Spleen (tissue), 11 donors: ENCODE data around the gene LMOD2. TPM values are rescaled to one million over a fixed set of nuclear protein-coding genes. Genes with fewer than 3 reads are reported as not detected.

Experiments used
- DNase-seq: peaks from one replicate; pipeline ENCODE4 v3.0.0-alpha.2; 2020
- H3K27ac ChIP-seq, 8 donors: fragments of 200-600 bp; sonication (generic) in 7 of 8; 1 replicate in 4 of 8; 2 replicates in 4 of 8; pipeline versions ENCODE4 v1.5.0 to v1.8.0; 2016 to 2021; ENCODE audit warnings: inconsistent platforms in 4 of 8, mild to moderate bottlenecking in 4 of 8, moderate library complexity in 1 of 8
- H3K27me3 ChIP-seq, 7 donors: fragments of 200-600 bp; sonication (generic) in 6 of 7; replicated peaks in 1 of 7; 1 replicate in 4 of 7; 2 replicates in 3 of 7; pipeline versions ENCODE4 v1.5.0 to v1.8.0; 2016 to 2021; ENCODE audit warnings: inconsistent platforms in 3 of 7, mild to moderate bottlenecking in 1 of 7
- H3K36me3 ChIP-seq, 6 donors: fragments of 200-600 bp; sonication (generic) in 5 of 6; 1 replicate in 4 of 6; 2 replicates in 2 of 6; pipeline versions ENCODE4 v1.5.0 to v1.8.0; 2016 to 2021; ENCODE audit warnings: inconsistent platforms in 2 of 6
- H3K4me1 ChIP-seq, 6 donors: fragments of 200-600 bp; sonication (generic) in 5 of 6; 1 replicate in 3 of 6; 2 replicates in 3 of 6; pipeline versions ENCODE4 v1.5.0 to v1.8.0; 2016 to 2021; ENCODE audit warnings: inconsistent platforms in 3 of 6
- H3K4me3 ChIP-seq, 8 donors: fragments of 200-600 bp; sonication (generic) in 7 of 8; 1 replicate in 4 of 8; 2 replicates in 4 of 8; pipeline versions ENCODE4 v1.5.0 to v1.8.0; 2016 to 2021; ENCODE audit warnings: inconsistent platforms in 4 of 8, mild to moderate bottlenecking in 4 of 8, moderate library complexity in 2 of 8
- H3K9me3 ChIP-seq, 8 donors: fragments of 200-600 bp; sonication (generic) in 7 of 8; 1 replicate in 4 of 8; 2 replicates in 4 of 8; pipeline versions ENCODE4 v1.5.0 to v1.8.0; 2016 to 2021; ENCODE audit warnings: inconsistent platforms in 4 of 8
- POLR2A ChIP-seq, 3 donors: fragments of 450-650 bp; IDR thresholded peaks; one replicate each; pipeline ENCODE4 v1.5.1; 2017; ENCODE audit warnings: antibody characterized with exemption in 3 of 3, mild to moderate bottlenecking in 1 of 3
- POLR2AphosphoS5 ChIP-seq, 3 donors: sonication (generic); formaldehyde crosslinking; IDR thresholded peaks; one replicate each; pipeline ENCODE4 v1.5.1; 2017; ENCODE audit warnings: antibody characterized with exemption in 3 of 3
- WGBS, 5 donors: extraction: QIAGEN DNeasy Blood & Tissue Kit in 3 of 5; methylation state at CpG; one replicate each; pipeline versions ENCODE4 v1.1.5 to v1.1.7; 2013 to 2018; 5-methylcytosine and 5-hydroxymethylcytosine counted together
- intact Hi-C: fragments of 100-400 bp; cut with DNase I; formaldehyde crosslinking; loops from one replicate; pipeline ENCODE4 v1.15.0; 2023; ENCODE audit warnings: low total_unique reads
- polyA plus RNA-seq, 3 donors: library from polyadenylated mRNA; stranded (reverse); fragments of 200-250 nt; gene quantifications; one replicate each; pipeline ENCODE4 v1.2.1, GENCODE V29; 2013
- total RNA-seq, 7 donors: library from RNA; depleted of rRNA in 3 of 7; stranded (reverse); fragments of >200 nt in 3 of 7; fragmentation: NEBNext Ultra II Directional in 4 of 7; extraction: Animal tissue kit (Norgen Biotek cat#: 25700) in 4 of 7; gene quantifications; one replicate each; pipeline versions ENCODE4 v1.1.0 to v1.2.1, GENCODE V29; 2016 to 2021
- TF ChIP-seq, protein P1 (sequence below), 11 experiments: fragments of 200-600 bp in 7 of 11; fragments of 450-650 bp in 4 of 11; sonication (generic) in 4 of 11; IDR thresholded peaks in 8 of 11; conservative IDR thresholded peaks in 3 of 11; 1 replicate in 7 of 11; 2 replicates in 4 of 11; pipeline versions ENCODE4 v1.4.0 to v1.8.0; 2016 to 2021; ENCODE audit warnings: antibody characterized with exemption in 11 of 11, inconsistent platforms in 4 of 11, mild to moderate bottlenecking in 1 of 11
- donor health status: healthy with polysubstance abuse.
- donor health status: DM: no; HTN: no; CAD: no; lungs with moderate emphysema.
- donor health status: DM: no; HTN: no; CAD: no.
- donor health status: Bipolar disorder and iron deficiency.
- donor health status: healthy.
- donor health status: DM: no; HTN: no; CAD: no.
- donor health status: DM: yes; HTN: yes; CAD: no.

LMOD2 gene
- total and polyA plus RNA-seq, 10 donors: 0.03 TPM; not detected in 9

- no peaks in the 10 kb centered on the region for H3K27me3 ChIP-seq
- peak in 1 of 3 donors; percentile 15 for TF ChIP-seq POLR2AphosphoS5 (IDR thresholded peaks at IDR 0.05)
- TF ChIP-seq, protein P1, sequence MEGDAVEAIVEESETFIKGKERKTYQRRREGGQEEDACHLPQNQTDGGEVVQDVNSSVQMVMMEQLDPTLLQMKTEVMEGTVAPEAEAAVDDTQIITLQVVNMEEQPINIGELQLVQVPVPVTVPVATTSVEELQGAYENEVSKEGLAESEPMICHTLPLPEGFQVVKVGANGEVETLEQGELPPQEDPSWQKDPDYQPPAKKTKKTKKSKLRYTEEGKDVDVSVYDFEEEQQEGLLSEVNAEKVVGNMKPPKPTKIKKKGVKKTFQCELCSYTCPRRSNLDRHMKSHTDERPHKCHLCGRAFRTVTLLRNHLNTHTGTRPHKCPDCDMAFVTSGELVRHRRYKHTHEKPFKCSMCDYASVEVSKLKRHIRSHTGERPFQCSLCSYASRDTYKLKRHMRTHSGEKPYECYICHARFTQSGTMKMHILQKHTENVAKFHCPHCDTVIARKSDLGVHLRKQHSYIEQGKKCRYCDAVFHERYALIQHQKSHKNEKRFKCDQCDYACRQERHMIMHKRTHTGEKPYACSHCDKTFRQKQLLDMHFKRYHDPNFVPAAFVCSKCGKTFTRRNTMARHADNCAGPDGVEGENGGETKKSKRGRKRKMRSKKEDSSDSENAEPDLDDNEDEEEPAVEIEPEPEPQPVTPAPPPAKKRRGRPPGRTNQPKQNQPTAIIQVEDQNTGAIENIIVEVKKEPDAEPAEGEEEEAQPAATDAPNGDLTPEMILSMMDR (IDR thresholded peaks at IDR 0.05 in 8 of 11, conservative IDR thresholded peaks at IDR 0.05 in 3 of 11): no peak
- H3K27ac ChIP-seq: no peak overlapping the region
- no peak overlapping the region for H3K4me3 ChIP-seq
- no peaks in the 10 kb centered on the region for H3K9me3 ChIP-seq
- H3K4me1 ChIP-seq: peaks cover 0 to 5% (median 0%) of the 10 kb centered on the region in 6 donors
- WGBS, 5 donors: 85 to 94% (median 91%) methylated on average over 5 of the region's 5 CpGs
- H3K36me3 ChIP-seq: no peaks in the 10 kb centered on the region
- intact Hi-C loops: no loop called here
- DNase-seq: no peak
Measured at GRCh38 chr7:123673137-123673732, 17.6 kb downstream of the LMOD2 start.

DNA sequence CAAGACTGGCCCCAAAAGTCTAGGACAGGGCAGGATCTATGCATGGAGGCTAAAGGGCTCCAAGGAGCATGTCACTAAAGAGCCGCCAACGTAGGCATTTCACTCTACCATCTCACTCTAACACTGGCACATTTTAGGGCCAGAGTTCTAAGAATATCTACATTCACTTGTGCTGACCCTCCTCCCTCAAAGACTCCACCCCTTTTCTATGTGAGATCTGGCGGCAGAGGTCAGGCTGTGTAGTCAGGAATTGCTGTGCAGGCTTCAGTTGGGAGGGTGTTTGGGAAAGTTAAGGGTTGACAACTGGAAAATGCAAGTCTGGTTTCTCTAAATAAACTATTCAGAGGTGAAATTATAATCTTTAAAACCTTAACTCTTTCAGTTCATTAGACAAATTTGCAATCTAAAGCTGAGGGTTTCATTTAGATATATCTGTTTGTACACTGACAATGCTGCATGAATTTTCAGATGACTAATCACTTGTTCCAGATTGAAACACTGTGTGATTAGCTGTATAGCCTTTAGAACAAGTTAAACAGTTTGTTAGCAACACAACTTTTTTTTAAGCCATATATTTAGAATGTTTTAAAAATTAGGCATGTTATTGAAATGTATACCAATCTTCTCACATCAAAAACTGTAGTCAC is 18.2 kb downstream of the LMOD2 start:
- H3K4me1 ChIP-seq: peaks cover 0 to 5% (median 0%) of the 10 kb centered on the region in 6 donors
- intact Hi-C loops: no loop called here
- 81 to 93% (median 91%) methylated on average over 3 of the region's 3 CpGs for WGBS, 5 donors
- no peak overlapping the region for H3K27ac ChIP-seq
- no peak for DNase-seq
- H3K27me3 ChIP-seq: no peaks in the 10 kb centered on the region
- no peaks in the 10 kb centered on the region for H3K36me3 ChIP-seq
- no peak overlapping the region for H3K4me3 ChIP-seq
- TF ChIP-seq POLR2AphosphoS5 (IDR thresholded peaks at IDR 0.05) (no peak), POLR2A (IDR thresholded peaks at IDR 0.05) (no peak)
- TF ChIP-seq, protein P1 (IDR thresholded peaks at IDR 0.05 in 8 of 11, conservative IDR thresholded peaks at IDR 0.05 in 3 of 11): no peak
- no peaks in the 10 kb centered on the region for H3K9me3 ChIP-seq

DNA sequence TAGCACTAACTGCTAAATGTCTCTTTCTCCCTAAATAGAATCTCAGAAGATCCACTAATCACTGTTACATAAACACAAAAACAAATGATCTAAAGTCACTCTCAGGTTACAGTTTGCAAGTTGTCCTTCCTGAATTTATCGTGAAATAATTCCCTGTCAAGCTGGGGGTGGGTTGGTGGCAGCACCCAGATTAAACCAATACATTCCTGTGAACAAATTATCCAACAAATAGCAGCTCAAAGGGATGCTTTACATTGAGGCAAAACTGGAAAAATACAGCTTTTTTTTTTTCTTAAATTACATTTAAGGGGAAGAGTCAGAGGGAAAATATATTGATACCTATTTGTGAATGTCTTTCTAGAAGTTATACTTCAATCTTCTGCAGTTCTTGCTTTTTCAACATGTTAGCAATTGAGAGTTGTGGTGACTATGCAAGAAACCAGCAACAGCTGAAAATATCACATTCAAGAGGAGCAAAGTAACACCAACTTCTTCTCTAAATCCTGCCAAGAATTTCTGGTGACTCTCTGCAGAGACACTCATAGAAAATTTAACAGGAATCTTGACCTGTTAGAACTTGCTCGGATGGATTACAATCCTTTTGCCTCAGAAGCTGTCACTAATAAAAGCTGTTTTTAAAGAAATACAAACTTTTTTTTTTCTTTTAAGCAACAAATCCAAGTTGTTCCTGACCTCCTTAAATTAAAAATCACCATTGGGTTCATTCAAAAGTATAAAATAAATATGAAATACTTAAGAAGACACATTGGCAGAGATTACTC is 18.9 kb downstream of the LMOD2 start:
- no peak for TF ChIP-seq POLR2A (IDR thresholded peaks at IDR 0.05)
- TF ChIP-seq, protein P1 (IDR thresholded peaks at IDR 0.05 in 8 of 11, conservative IDR thresholded peaks at IDR 0.05 in 3 of 11): no peak
- Histone ChIP-seq H3K36me3 (no peaks in the 10 kb centered on the region), H3K9me3 (no peaks in the 10 kb centered on the region), H3K4me1 (peaks cover 0 to 5% (median 0%) of the 10 kb centered on the region in 6 donors), H3K4me3 (no peak overlapping the region), H3K27me3 (no peaks in the 10 kb centered on the region), H3K27ac (no peak overlapping the region)
- 69 to 79% (median 72%) methylated on average over 2 of the region's 2 CpGs for WGBS, 5 donors
- no peak for DNase-seq
- intact Hi-C loops: no loop called here

DNA sequence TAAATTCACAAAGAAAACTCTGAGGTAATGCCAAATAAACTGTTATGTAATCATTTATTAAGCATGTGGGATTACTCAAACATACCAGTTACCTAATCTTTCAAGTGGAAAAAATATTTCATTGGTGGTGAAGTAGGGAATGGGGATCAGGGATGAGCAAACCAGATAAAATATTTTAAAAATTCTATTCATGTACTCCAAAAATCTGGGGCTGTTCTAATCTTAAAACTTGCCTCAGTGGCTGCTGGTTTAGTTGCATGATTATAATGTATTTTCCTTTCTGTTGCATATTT is 19.5 kb downstream of the LMOD2 start:
- H3K4me3 ChIP-seq: no peak overlapping the region
- DNase-seq: no peak
- H3K27me3 ChIP-seq: no peaks in the 10 kb centered on the region
- TF ChIP-seq POLR2A (IDR thresholded peaks at IDR 0.05) (no peak), POLR2AphosphoS5 (IDR thresholded peaks at IDR 0.05) (no peak)
- TF ChIP-seq, protein P1 (IDR thresholded peaks at IDR 0.05 in 8 of 11, conservative IDR thresholded peaks at IDR 0.05 in 3 of 11): no peak
- H3K9me3 ChIP-seq: no peaks in the 10 kb centered on the region
- peaks cover 0 to 5% (median 0%) of the 10 kb centered on the region in 6 donors for H3K4me1 ChIP-seq
- no peak overlapping the region for H3K27ac ChIP-seq
- H3K36me3 ChIP-seq: no peaks in the 10 kb centered on the region
- intact Hi-C loops: no loop called here
